Subcutaneous adipose tissue (tissue), 4 donors: ENCODE data around the gene PLOD2. TPM values are rescaled to one million over a fixed set of nuclear protein-coding genes. Genes with fewer than 3 reads are reported as not detected.

ENCODE experiments used
- CTCF ChIP-seq: fragments of 450-650 bp; IDR thresholded peaks from one replicate; pipeline ENCODE4 v1.5.1; 2016; ENCODE audit warnings: low read depth, mild to moderate bottlenecking, control low read depth, antibody characterized with exemption, moderate library complexity
- total RNA-seq, 4 donors: library from RNA; depleted of rRNA; stranded (reverse); fragments of >200 nt; gene quantifications; one replicate each; pipeline ENCODE4 v1.1.0, GENCODE V29; 2016

The PLOD2 gene
- total RNA-seq, result 100 to 1,000 TPM in 1 of 4 donors, 10 to 100 TPM in 3; 86.7 to 144 (median 93.8) TPM

- TF ChIP-seq CTCF, result no peak
These were observed at the start of gene PLOD2 for GRCh38 chr3:146160964-146161662. Gene PLOD2 (minus strand): TSS chr3:146161184. CDS start chr3:146160989, 195 bp downstream.

- TF ChIP-seq CTCF, result no peak
These were observed 48.4 kb upstream of the PLOD2 start for GRCh38 chr3:146209371-146209770.

GRCh38 chr3:146203776-146204175, 42.8 kb upstream of the PLOD2 start:
- no peak for TF ChIP-seq CTCF

GRCh38 chr3:146200461-146201220, 39.7 kb upstream of the PLOD2 start:
- TF ChIP-seq CTCF, result no peak

- no peak for TF ChIP-seq CTCF
These were observed 38.8 kb upstream of the PLOD2 start for GRCh38 chr3:146199762-146200161.

- TF ChIP-seq CTCF, result no peak
These were observed 35.8 kb upstream of the PLOD2 start for GRCh38 chr3:146196789-146197188.

GRCh38 chr3:146195605-146196004, 34.6 kb upstream of the PLOD2 start:
- no peak for TF ChIP-seq CTCF
